HuH-7 (cell line): Measurements from ENCODE around the gene EHD4.

Experiments used
- DNase-seq: peaks from one replicate; pipeline ENCODE4 v3.0.0; 2011; ENCODE audit warnings: low spot score

EHD4 gene

DNA sequence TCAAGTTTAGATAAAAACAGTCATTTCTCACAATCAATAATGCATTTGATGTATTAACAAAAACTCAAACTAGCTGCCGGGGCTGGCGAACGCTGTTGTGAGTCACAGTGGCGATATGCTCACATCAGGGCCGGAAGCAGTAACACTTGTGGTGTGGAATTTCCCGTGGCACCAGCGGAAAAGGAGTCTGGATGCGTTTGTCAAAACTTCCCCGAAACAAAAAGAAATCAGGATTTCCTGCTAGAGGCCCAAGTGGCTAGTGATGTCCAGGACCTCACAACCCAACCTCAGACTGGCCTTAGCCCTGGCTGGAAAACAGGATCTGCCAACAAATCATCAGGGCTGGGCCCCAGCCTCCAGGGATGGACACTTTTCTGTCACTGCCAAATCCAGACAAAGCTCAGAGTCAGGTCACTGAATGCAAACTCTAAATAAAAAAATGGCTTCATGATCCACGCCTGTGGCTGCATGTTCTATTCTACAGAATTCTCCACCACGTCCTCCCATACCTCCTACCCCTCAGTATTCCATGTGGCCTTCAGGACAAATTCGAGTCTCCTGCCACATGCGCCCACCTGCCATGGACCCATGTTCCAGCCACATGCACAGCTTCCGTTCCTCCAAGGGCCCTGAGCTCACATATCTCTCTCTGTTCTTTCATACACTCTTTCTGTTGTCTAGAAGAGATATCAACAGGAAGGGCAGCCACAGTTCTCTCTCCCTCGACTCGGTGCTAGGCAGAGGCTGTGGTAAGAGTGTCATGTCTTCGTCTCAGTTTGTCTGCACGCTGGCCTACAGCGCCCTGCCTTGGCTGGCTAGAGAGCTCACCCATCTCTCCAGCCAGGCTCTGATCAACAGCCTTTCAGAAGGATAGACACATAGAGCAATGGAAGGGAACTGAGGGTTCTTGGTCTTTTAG is 35.4 kb downstream of the EHD4 start:
- DNase-seq = no peak

DNA sequence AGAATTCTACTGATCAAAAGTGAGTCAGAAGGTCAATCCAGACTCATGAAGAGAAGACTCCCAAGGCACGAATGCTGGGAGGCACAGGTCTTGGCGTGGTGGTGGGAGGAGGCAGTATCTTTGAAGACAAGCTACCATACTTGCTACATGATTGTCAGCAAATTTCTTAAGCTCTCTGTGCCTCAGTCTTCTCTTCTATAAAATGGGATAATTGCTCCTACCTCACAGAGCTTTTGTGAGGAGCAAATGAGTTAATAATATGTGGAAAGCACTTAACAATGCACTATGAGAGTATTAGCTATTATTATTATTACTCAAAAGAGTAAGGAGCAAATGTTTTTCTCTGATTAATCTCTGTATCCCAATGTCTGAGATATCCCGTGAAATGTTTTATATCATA is 36.2 kb downstream of the EHD4 start:
- DNase-seq = no peak

DNA sequence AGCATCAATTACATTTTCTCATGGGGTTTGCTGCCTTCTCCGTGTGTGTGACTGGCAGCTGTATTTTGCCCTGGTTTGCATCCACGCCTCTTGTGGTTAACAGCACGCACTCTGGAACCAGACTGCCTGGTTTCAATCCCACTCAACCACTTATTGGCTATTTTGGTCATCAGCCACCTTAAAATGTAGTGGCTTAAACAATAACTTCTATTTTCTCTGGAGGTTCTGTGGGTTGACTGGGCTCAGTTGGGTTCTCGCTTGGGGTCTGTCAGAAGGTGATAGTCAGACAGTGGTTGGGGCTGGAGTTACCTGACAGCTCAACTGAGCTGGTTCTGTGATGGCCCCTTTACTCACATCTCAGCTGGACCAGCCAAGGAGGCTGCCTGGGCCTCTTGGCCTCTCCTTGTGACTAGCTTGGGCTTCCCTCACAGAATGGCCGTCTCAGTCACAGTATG is 36.8 kb downstream of the EHD4 start:
- no peak for DNase-seq

DNA sequence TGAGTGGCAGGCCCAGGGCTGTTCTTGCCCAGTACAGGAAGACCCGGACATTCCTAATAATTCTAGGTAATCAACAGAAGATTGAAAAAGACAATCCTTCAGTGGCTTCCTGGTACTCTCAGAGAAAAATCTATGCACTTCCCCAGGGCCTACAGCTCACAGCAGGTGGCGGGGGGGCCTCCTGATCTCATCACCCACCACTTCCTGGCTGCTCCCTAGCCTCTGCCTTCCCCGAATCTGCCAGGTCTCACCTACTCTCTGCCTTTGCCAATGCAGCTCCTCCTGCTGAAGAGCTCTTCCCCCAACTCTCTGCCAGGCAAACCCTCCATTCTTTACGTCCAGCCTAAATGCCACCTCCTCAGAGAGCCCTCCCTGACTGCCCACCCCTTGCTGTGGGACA is 37.5 kb downstream of the EHD4 start:
- DNase-seq = no peak

DNA sequence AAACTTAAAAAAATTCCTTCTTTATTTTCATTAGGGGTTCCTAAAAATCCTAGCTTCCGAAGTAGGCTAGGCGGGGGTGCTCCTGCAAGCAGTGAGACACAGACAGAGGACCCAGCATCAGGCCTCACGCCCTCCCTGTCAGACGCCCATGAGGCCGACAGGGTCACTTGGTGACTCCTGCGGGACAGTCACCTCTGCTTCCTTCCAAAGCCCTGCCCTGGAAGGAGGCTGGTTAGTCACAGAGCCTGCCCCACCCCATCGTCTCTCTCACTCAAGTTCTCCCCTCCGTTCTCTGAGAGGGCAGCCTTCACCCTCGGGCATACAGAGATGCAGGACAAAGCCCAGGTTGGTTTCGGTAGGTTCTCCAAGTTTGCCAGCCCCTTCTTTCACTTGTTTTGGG is 38.6 kb downstream of the EHD4 start:
- DNase-seq = no peak

DNA sequence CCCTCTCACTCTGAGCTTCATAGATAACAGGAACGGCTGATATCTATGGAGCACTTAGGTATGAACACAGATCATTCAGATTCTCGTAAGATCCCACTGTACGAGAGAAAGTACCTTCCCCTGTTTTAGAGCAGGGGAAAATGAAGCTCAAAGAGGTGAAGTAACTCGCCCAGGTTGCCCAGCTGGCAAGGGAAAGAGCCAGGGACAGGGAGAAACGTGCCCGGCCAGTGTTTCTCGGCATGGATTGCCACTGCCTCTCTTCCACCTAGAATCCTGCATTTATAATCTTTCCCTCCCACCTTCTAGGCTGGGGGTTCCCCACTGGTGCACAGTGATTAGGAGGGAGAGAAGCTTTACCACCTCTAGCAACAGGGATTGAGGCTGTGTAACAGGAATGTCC is 39.0 kb downstream of the EHD4 start:
- no peak for DNase-seq

DNA sequence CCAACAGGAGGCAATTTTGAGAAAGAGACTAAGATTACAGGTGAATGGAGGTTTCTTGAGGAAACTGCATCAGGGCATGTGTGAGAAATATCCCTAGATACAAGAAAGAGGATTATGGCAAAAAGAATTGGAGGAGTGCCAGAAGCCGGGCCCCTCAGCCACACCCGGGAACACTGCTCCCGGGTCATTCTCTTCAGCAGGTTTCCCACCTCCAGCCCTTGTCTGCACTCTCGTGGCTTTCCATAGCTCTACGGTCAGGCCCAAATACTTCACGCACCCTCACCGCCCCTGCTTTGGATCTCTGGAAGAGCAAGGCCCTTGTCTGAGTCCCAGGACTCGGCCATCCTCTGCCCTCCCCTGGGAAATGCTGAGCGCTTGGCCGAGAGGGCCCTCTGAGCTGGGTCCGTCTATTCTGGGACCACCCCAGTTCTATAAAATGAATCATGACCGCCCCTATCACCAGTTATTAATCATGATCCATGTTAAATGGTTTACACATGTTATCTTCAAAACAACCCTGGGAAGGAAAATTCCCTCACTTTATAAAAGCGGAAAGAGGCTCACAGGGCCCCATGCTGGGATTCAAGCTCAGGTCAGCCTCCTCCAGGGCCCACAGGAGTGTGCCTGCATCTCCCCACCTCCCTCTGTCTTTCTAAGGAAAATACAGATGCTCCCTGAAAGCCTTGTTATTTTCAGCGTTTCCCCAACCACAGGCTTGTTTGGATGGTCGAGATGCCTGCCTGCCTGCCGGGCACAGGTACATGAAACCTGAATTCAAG is 39.7 kb downstream of the EHD4 start:
- no peak for DNase-seq

- DNase-seq = no peak
Measured at GRCh38 chr15:41932101-41932500, 40.3 kb downstream of the EHD4 start.

DNA sequence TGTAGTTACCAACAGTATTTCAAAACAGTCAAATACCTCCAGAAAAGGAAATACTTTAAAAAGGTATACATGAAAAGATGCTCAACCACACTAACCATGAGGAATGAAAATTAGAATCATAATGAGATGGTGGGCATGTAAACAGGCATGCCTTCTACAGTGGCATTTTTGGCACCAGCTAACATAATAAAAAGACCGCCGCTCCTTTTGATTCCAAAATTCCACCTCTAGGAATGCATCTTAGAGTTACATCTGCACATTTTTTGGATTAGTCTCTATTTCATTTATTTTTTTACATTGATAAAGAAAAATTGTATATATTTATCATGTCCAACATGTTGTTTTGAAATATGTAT is 41.5 kb downstream of the EHD4 start:
- DNase-seq = no peak

GRCh38 chr15:41930221-41930866 is 42.0 kb downstream of the EHD4 start:
- DNase-seq = peak; percentile 36

DNA sequence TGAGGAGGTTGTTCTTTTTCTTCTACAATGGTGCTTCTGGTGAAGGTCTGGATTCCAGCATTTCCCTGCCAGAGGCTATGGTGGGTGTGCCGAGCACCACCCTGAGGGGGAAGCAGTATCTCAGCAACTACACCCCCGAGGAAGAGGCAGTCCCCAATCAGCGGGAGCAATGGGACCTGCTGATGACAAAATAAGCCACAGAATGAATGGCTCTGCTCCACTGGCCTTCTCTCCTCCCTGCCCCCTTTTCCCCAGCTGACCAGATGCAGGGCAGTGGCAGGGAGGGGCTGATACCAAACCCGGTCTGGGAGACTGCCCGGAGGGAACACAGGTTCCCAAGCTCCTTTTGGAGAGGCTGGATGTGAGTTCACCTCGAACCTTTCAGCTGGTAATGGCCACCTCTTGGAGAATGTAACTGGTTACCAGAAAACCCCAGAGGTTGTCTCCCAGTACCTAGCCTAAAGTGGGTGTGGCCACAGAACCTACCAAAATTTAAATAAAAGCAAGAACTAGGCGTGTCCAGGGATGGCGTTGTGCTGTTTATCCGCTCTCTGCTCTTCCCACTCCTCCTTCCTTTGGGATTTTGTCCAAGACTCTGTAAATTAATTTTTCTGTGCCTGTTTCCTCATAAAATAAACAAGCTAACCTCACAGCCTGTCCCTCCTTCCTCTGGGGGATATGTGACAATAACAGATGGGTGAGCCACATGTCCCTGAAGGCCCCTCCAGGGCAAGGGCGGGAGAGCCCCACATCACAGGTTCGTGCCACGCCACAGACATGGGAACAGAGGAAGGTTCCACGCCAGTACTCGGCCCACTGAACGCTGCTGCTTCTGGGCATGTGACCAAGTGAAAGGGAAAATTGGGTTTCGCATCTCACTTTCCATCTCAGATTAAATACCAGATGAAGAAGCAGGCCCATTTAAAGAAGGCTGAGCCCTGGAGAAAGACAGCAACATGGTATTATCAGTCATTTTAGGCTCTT is 43.4 kb downstream of the EHD4 start:
- DNase-seq = no peak

DNA sequence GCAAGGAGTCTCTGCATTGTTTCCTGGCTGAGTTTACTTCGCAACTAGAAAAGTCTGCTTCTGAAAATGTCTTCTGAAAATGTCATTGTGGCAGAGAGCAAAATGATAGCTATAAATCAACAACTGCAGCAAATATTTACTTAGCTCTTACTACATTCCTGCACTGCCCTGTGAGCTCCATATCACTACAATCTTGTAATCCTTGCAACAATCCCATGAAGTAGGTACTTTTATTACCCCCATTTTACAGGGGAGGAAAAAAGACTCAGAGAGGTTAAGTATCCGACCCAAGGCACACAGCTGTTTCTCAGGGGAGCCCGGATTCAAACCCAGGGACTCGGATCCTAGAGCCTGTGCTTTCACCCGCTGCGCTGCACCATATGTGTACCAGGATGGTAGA is 44.3 kb downstream of the EHD4 start:
- peak; percentile 67 for DNase-seq

GRCh38 chr15:41927536-41927935 is 44.8 kb downstream of the EHD4 start:
- DNase-seq = no peak

- peak; percentile 58 for DNase-seq
Measured at GRCh38 chr15:41926185-41927056, 45.9 kb downstream of the EHD4 start.

DNA sequence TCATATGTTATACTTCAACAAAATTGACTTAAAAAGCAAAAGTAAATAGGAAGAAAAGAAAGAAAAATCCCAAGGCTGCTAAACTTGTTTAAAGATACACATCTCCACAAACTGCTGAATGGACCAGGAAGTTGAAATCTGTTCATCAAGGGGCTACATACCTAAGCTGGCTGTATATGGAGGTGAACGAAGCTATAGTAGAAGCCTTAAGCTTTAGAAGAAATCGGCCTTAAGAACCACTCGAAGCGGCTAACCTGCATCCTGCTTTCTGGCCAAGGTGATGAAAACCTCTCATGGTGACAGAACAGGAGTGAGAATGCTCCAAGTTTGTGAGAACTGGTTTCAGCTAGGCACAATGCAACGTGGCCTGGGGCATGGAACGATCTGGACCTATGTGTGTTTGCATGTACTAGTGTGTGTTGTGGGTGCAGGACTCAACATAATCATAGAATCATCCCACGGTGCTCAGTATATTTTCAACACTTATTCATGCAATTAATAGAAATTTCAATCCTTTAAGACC is 47.2 kb downstream of the EHD4 start:
- DNase-seq = no peak

DNA sequence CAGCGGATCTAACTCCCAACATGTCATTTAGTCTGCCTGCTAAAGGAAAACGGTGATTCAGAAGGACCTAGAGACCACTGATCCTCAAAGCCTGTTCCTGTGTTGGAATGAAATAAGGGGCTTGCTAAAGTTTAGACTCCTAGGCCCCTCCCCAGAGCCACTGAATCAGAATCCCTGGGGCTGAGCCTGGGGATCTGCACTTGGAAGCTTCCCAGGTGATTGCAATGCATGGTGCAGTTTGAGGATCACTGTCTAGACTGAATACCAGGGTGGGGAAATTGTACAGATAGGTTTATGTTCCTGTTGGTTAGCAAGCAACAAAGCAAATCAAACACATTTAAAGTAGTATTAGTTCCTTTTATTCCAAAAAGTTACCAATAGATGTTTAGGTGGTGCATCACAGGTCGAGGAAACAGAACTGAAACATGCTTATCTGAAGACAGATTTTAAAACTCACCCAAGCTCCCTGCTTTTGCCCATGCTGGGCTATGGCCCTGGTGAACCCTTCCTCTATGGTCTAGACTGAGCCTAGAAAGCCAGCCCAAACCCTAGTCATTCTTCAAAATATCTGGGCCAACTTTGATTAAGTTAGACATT is 48.9 kb downstream of the EHD4 start:
- no peak for DNase-seq

DNA sequence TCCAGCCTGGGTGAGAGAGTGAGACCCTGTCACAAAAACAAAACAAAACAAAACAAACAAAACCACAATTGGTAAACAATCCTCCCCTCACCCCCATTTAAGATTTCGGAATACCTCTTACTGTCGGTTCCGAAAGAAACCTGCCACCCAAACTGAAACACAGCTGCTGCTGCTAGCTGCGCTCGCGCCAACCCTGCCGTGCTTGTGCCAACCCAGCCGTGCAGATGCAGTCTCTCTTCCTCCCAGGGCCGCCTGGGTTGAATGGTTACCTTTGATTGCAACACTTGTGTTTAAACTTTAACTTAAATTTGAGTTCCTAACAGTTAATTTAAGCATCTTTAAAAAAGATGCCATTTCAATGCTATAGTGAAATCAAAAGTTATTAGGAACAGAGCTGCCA is 50.0 kb downstream of the EHD4 start:
- DNase-seq = no peak

GRCh38 chr15:41921639-41922038 is 50.7 kb downstream of the EHD4 start:
- no peak for DNase-seq

DNA sequence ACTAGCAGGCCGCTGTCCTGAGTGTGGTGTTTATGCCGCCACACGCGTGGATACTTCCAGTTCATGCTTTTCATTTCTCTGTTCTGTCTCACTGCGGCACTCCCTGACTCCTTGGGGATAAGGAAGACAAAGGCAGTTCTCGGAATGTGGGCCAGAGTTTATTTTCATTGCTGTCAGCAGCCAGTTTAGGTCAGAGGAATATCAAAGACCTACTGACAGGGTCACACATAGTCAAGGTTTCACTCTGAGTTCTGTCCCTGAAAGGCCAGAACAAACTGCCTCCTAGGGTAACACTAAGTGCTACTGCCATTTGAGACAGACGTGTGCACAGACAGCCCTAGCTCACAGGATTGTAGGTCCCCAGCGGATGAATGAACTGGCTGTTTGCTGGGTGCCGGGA is 51.2 kb downstream of the EHD4 start:
- no peak for DNase-seq

DNA sequence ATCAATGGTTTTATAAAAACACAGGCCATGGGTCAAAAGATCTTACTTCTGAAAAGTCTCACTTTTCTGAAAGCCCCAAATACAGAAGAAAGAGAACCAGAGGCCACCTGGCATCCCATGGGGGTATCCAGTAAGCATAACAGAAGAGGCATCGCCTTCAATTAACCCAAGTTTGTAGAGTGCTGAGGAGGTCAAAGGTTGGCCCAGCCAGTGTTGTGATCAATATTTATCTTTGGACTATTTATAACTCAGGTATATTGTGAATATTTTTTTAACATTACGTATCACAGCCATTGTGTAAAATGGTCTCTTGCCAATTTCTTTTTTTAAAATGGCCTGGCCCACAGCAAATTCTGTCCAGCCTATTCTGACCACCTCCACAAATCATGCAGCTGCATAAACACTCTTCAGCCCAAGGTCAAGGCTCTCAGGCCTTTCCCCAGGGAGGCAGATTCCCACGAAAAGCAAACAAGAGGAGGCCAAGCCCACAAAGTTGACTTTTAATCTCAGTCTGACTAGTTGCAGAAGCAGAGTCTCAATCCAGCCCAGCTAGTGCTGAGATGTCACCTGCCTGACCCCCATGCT is 52.3 kb downstream of the EHD4 start:
- no peak for DNase-seq
